Nephron (organoid): Measurements from ENCODE around the gene PLK3.
"Not testable (repeated sequence)": the region's sequence is repeated elsewhere in the genome, so short reads cannot be mapped to it uniquely, and the experiment has no call there.

ENCODE experiments used
- H3K27ac Mint-ChIP-seq, 3 experiments: 2 replicates each; pipeline ENCODE4 v1.8.0; 2020; ENCODE audit warnings: mixed read lengths in 3 of 3, mild to moderate bottlenecking in 2 of 3, moderate library complexity in 1 of 3
- H3K27me3 Mint-ChIP-seq: 2 replicates; pipeline ENCODE4 v1.8.0; 2021; ENCODE audit warnings: low read depth, mild to moderate bottlenecking, moderate library complexity, mixed read lengths
- H3K36me3 Mint-ChIP-seq: 2 replicates; pipeline ENCODE4 v1.8.0; 2020; ENCODE audit warnings: low read depth, mixed read lengths
- H3K4me1 Mint-ChIP-seq: 2 replicates; pipeline ENCODE4 v1.8.0; 2020; ENCODE audit warnings: mixed read lengths
- H3K4me3 Mint-ChIP-seq, 3 experiments: 2 replicates each; pipeline ENCODE4 v1.8.0; 2020; ENCODE audit warnings: mild to moderate bottlenecking in 3 of 3, mixed read lengths in 3 of 3, moderate library complexity in 2 of 3
- H3K9me3 Mint-ChIP-seq: 2 replicates; pipeline ENCODE4 v1.8.0; 2020; ENCODE audit warnings: mixed read lengths
- CTCF ChIP-seq, 3 experiments: fragments of 200-600 bp; sonication (generic); IDR thresholded peaks; one replicate each; pipeline ENCODE4 v1.5.0; 2021; ENCODE audit warnings: antibody characterized with exemption in 3 of 3; ENCODE audit not compliant: unreplicated experiment in 3 of 3

Gene PLK3

GRCh38 chr1:44799770-44800584 is at the start of gene PLK3:
TSS of gene PLK3 (plus strand) at chr1:44800377. CDS start at chr1:44800464, 87 bp downstream.
- Mint-ChIP-seq H3K27me3 (no peaks in the 10 kb centered on the region), H3K4me3 (peak within 1 kb of the TSS; percentile 94 to 99 (median 97)), H3K36me3 (peaks cover 12% of the 10 kb centered on the region), H3K4me1 (peaks cover 26% of the 10 kb centered on the region), H3K9me3 (no peaks in the 10 kb centered on the region), H3K27ac (peak within 1 kb of the TSS; percentile 90 to 99 (median 97))
- peak; percentile 88 to 95 (median 93) for TF ChIP-seq CTCF (IDR thresholded peaks at IDR 0.05; ENCODE audit: unreplicated experiment in 3 of 3)

- H3K36me3 Mint-ChIP-seq, result peaks cover 59% of the 10 kb centered on the region
- H3K27ac Mint-ChIP-seq, result no peak overlapping the region
- no peaks in the 10 kb centered on the region for H3K27me3 Mint-ChIP-seq
- no peak for TF ChIP-seq CTCF (IDR thresholded peaks at IDR 0.05; ENCODE audit: unreplicated experiment in 3 of 3)
- no peak overlapping the region for H3K4me3 Mint-ChIP-seq
- no peaks in the 10 kb centered on the region for H3K9me3 Mint-ChIP-seq
- H3K4me1 Mint-ChIP-seq, result no peaks in the 10 kb centered on the region
These were observed 42.8 kb upstream of the PLK3 start for GRCh38 chr1:44757420-44757819.

- H3K36me3 Mint-ChIP-seq, result peaks cover 58% of the 10 kb centered on the region
- no peak overlapping the region for H3K4me3 Mint-ChIP-seq
- H3K9me3 Mint-ChIP-seq, result no peaks in the 10 kb centered on the region
- H3K4me1 Mint-ChIP-seq, result no peaks in the 10 kb centered on the region
- no peak for TF ChIP-seq CTCF (IDR thresholded peaks at IDR 0.05; ENCODE audit: unreplicated experiment in 3 of 3)
- no peak overlapping the region for H3K27ac Mint-ChIP-seq
- H3K27me3 Mint-ChIP-seq, result no peaks in the 10 kb centered on the region
These were observed 41.1 kb upstream of the PLK3 start for GRCh38 chr1:44759077-44759476.

GRCh38 chr1:44760876-44761275 is 39.3 kb upstream of the PLK3 start:
- H3K4me3 Mint-ChIP-seq, result no peak overlapping the region
- no peak for TF ChIP-seq CTCF (IDR thresholded peaks at IDR 0.05; ENCODE audit: unreplicated experiment in 3 of 3)
- H3K27me3 Mint-ChIP-seq, result no peaks in the 10 kb centered on the region
- no peaks in the 10 kb centered on the region for H3K4me1 Mint-ChIP-seq
- H3K27ac Mint-ChIP-seq, result no peak overlapping the region
- no peaks in the 10 kb centered on the region for H3K9me3 Mint-ChIP-seq
- H3K36me3 Mint-ChIP-seq, result peaks cover 50% of the 10 kb centered on the region

- not testable (repeated sequence) for H3K27ac Mint-ChIP-seq, H3K9me3 Mint-ChIP-seq, H3K4me1 Mint-ChIP-seq, H3K27me3 Mint-ChIP-seq, H3K4me3 Mint-ChIP-seq
- peaks cover 22% of the 10 kb centered on the region for H3K36me3 Mint-ChIP-seq
These were observed 33.8 kb upstream of the PLK3 start for GRCh38 chr1:44766421-44766820.

GRCh38 chr1:44775078-44775929 is 24.9 kb upstream of the PLK3 start, which contains the start of gene RPS8:
TSS of gene RPS8 (plus strand) at chr1:44775540. CDS start at chr1:44775597, 57 bp downstream.
- H3K9me3 Mint-ChIP-seq, result no peaks in the 10 kb centered on the region
- peaks cover 28% of the 10 kb centered on the region for H3K36me3 Mint-ChIP-seq
- peak within 1 kb of the TSS; percentile 91 to 93 (median 93) for H3K4me3 Mint-ChIP-seq
- H3K27me3 Mint-ChIP-seq, result no peaks in the 10 kb centered on the region
- H3K4me1 Mint-ChIP-seq, result peaks cover 25% of the 10 kb centered on the region
- H3K27ac Mint-ChIP-seq, result peak within 1 kb of the TSS; percentile 91 to 96 (median 96)
- no peak for TF ChIP-seq CTCF (IDR thresholded peaks at IDR 0.05; ENCODE audit: unreplicated experiment in 3 of 3)
